Fibroblast of skin of left quadriceps (primary cell): ENCODE data around the gene SEMA3B.
"Not testable (repeated sequence)": the region's sequence is repeated elsewhere in the genome, so short reads cannot be mapped to it uniquely, and the experiment has no call there.

Experiments
- DNase-seq, 2 experiments: peaks; one replicate each; pipeline ENCODE4 v3.0.0-alpha.2; 2013; ENCODE audit warnings: low read depth in 2 of 2

Gene SEMA3B

GRCh38 chr3:50237754-50238548 lies 31.0 kb upstream of the SEMA3B start:
- peak in 1 of 2 experiments; percentile 48 for DNase-seq

GRCh38 chr3:50238549-50239026 lies 30.4 kb upstream of the SEMA3B start:
- DNase-seq: no peak

GRCh38 chr3:50239649-50240048 lies 29.3 kb upstream of the SEMA3B start:
- DNase-seq: no peak

GRCh38 chr3:50241163-50241562 lies 27.8 kb upstream of the SEMA3B start:
- DNase-seq: no peak

- no peak for DNase-seq
These were observed 27.1 kb upstream of the SEMA3B start for GRCh38 chr3:50241713-50242380.

- DNase-seq: no peak
These were observed 26.6 kb upstream of the SEMA3B start for GRCh38 chr3:50242381-50242770.

- no peak for DNase-seq
These were observed 25.9 kb upstream of the SEMA3B start for GRCh38 chr3:50242851-50243542.

GRCh38 chr3:50243543-50243895 lies 25.4 kb upstream of the SEMA3B start:
- DNase-seq: no peak

- not testable (repeated sequence) for DNase-seq
These were observed 24.1 kb upstream of the SEMA3B start for GRCh38 chr3:50244813-50245212.

GRCh38 chr3:50245251-50245745 lies 23.6 kb upstream of the SEMA3B start:
- no peak for DNase-seq

GRCh38 chr3:50245831-50246516 lies 23.0 kb upstream of the SEMA3B start:
- peak; percentile 70 to 78 for DNase-seq

GRCh38 chr3:50246517-50246954 lies 22.4 kb upstream of the SEMA3B start:
- DNase-seq: peak; percentile 68 to 76

- DNase-seq: no peak
These were observed 20.6 kb upstream of the SEMA3B start for GRCh38 chr3:50248387-50248786.

GRCh38 chr3:50249457-50249856 lies 19.5 kb upstream of the SEMA3B start:
- no peak for DNase-seq

GRCh38 chr3:50250514-50250913 lies 18.4 kb upstream of the SEMA3B start:
- DNase-seq: no peak

GRCh38 chr3:50251220-50251619 lies 17.7 kb upstream of the SEMA3B start:
- no peak for DNase-seq

- no peak for DNase-seq
These were observed 14.2 kb upstream of the SEMA3B start for GRCh38 chr3:50254577-50255250.

- no peak for DNase-seq
These were observed 13.7 kb upstream of the SEMA3B start for GRCh38 chr3:50255251-50255615.

GRCh38 chr3:50256978-50257890 lies 11.7 kb upstream of the SEMA3B start:
- DNase-seq: no peak

GRCh38 chr3:50258029-50258680 lies 10.8 kb upstream of the SEMA3B start:
- DNase-seq: no peak
